Smooth muscle cell of the pulmonary artery (primary cell): ENCODE data around the gene LRFN3. TPM values are rescaled to one million over a fixed set of nuclear protein-coding genes. Genes with fewer than 3 reads are reported as not detected.

ENCODE experiments used
- total RNA-seq: library from RNA; depleted of rRNA; stranded (reverse); fragments of >200 nt; gene quantifications from 2 replicates; pipeline ENCODE4 v1.2.3, GENCODE V29; 2014

The LRFN3 gene, protein sequence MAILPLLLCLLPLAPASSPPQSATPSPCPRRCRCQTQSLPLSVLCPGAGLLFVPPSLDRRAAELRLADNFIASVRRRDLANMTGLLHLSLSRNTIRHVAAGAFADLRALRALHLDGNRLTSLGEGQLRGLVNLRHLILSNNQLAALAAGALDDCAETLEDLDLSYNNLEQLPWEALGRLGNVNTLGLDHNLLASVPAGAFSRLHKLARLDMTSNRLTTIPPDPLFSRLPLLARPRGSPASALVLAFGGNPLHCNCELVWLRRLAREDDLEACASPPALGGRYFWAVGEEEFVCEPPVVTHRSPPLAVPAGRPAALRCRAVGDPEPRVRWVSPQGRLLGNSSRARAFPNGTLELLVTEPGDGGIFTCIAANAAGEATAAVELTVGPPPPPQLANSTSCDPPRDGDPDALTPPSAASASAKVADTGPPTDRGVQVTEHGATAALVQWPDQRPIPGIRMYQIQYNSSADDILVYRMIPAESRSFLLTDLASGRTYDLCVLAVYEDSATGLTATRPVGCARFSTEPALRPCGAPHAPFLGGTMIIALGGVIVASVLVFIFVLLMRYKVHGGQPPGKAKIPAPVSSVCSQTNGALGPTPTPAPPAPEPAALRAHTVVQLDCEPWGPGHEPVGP
- 5.1 and 7.1 TPM in 2 replicates for total RNA-seq

DNA sequence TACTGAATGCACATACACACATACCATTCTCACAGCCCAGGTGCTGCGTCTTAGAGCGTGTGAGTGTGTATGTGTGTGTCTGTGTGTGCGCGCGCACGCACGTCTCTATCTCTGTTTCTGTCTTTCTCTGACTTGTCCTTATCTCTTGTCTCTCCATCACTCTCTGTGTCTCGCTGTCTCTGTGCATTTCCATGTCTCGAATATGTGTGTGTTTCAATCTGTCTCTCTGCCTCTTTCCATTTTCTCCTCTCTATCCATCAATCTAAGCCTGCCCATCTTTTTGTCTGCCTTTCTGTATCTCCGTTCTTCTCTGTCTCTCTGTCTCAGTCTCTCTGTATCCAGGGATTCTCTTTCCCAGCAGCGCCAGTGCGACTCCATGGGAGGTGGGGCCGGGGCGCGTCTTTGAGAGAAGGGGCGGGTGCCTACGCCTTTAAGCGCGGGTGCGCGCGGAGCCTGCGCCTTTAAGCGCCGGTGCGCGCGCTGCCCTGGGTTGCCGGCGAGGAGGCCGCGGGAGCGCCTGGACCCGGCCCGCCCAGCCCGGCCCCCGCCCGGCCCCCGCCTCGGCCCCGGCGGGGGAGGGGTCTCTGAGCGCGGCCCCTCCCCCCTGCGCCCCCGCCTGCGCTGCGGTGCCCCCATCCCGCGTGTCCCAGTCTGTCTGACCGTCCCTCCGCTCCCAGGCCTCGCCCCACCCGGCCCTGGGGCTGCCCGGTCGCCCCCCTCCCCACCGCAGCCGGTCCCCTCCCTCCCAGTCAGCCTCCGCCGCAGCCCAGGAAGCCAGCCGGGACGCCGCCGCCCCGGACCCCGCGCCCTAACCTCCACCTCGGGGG is at the start of gene LRFN3:
TSS of gene LRFN3 (plus strand) at position 464 of the 827 bp plus-strand sequence. CDS start 3,052 bp downstream, outside the sequence.

DNA sequence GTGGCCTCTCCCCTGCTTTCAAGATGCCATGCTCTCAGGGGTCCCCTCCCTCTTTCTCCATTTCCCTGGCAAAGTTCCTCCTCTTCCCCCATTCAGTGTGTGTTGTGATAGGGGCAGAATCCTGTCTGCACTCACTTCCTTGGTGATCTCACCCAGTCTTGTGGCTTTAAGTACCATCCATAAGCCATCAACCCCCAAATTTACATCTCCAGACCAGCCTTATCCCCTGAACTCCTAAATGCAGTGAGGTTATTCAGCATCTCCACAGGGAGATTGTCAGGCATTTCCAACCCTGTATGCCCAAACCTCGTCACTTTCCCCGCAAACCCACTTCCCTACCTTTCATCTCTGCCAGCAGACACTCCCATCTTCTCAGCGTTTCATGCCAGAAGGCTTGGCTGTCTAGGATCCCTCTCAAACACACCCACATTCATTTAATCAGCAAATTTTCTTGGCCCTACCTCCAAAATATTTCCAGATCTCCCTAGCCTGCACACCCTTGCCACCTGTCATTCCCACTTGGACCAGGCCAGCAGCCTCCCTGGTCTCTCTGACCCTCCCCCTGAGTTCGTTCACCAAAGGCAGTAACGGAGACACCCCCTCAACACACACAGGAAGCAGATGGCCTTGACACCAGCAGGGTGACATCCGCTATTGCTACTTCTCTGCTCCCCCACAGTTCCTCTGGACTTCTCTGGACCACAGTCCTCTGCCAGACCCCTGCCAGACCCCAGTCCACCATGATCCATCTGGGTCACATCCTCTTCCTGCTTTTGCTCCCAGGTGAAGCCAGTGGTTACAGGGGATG is 34.1 kb upstream of the LRFN3 start, which contains the start of gene HCST:
TSS of gene HCST (plus strand) at position 676 of the 808 bp plus-strand sequence. CDS start at position 741, 65 bp downstream.

DNA sequence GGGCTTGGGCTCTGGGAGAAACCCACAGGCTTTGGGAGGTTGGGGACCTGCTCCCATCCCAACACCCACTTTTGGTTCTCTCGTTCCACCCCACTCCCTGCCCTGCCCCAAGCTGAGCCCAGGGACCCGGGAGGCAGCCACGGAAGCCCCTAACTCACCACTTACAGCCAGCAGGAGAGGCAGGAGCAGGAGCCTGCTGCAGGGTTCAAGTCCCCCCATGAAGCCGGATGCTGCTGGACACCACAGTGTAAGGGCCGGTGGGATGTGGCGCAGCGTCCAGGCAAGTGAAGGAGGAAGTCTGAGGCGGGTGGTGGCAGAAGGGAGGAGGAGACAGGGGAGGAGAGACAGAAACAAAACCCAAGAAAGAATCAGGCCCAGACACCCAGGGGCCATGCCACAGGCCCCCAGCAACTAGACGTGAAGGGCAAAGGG is 28.1 kb upstream of the LRFN3 start, which contains the start of gene TYROBP:
TSS of gene TYROBP (minus strand) at position 286 of the 432 bp plus-strand sequence. CDS start at position 219, 67 bp downstream.

Other genes starting within 250 kb of the LRFN3 start
- not detected in 2 replicates for gene ZBTB32, start 231.8 kb upstream of the LRFN3 start, total RNA-seq
- 10.3 and 15.1 TPM in 2 replicates for gene KMT2B, start 218.4 kb upstream of the LRFN3 start, total RNA-seq
- 0.73 and 0.85 TPM in 2 replicates for gene IGFLR1, start 193.9 kb upstream of the LRFN3 start, total RNA-seq
- gene U2AF1L4, start 191.0 kb upstream of the LRFN3 start, total RNA-seq = 6.1 and 8.9 TPM in 2 replicates
- 12.4 and 17.2 TPM in 2 replicates for gene PSENEN, start 190.7 kb upstream of the LRFN3 start, total RNA-seq
- 9.0 and 10.0 TPM in 2 replicates for gene LIN37, start 187.8 kb upstream of the LRFN3 start, total RNA-seq
- gene HSPB6, start 179.3 kb upstream of the LRFN3 start, total RNA-seq = 106 and 161 TPM in 2 replicates
- 5.4 and 6.3 TPM in 2 replicates for gene PROSER3, start 178.2 kb upstream of the LRFN3 start, total RNA-seq
- 3.1 and 5.5 TPM in 2 replicates for gene ARHGAP33, start 160.8 kb upstream of the LRFN3 start, total RNA-seq
- not detected in 2 replicates for gene PRODH2, start 123.5 kb upstream of the LRFN3 start, total RNA-seq
- gene NPHS1, start 83.9 kb upstream of the LRFN3 start, total RNA-seq = not detected in 2 replicates
- not detected in 2 replicates for gene KIRREL2, start 79.5 kb upstream of the LRFN3 start, total RNA-seq
- 23.2 and 28.9 TPM in 2 replicates for gene APLP1, start 67.8 kb upstream of the LRFN3 start, total RNA-seq
- 2.5 and 5.2 TPM in 2 replicates for gene NFKBID, start 35.8 kb upstream of the LRFN3 start, total RNA-seq
- gene HCST, start 33.8 kb upstream of the LRFN3 start, total RNA-seq = 0.46 and 1.2 TPM in 2 replicates
- gene TYROBP, start 28.1 kb upstream of the LRFN3 start, total RNA-seq = not detected in 2 replicates
- gene SDHAF1, start 58.8 kb downstream of the LRFN3 start, total RNA-seq = 7.7 and 8.0 TPM in 2 replicates
- gene SYNE4, start 72.4 kb downstream of the LRFN3 start, total RNA-seq = 0.13 and 0.20 TPM in 2 replicates
- 12.6 and 18.2 TPM in 2 replicates for gene ALKBH6, start 77.8 kb downstream of the LRFN3 start, total RNA-seq
- 31.5 and 42.9 TPM in 2 replicates for gene CLIP3, start 96.5 kb downstream of the LRFN3 start, total RNA-seq
- 3.3 and 5.5 TPM in 2 replicates for gene THAP8, start 117.9 kb downstream of the LRFN3 start, total RNA-seq
- 1.7 and 2.3 TPM in 2 replicates for gene WDR62, start 118.5 kb downstream of the LRFN3 start, total RNA-seq
- gene OVOL3, start 174.8 kb downstream of the LRFN3 start, total RNA-seq = not detected in 2 replicates
- 65.5 and 83.0 TPM in 2 replicates for gene POLR2I, start 178.5 kb downstream of the LRFN3 start, total RNA-seq
- 172 and 201 TPM in 2 replicates for gene TBCB, start 179.1 kb downstream of the LRFN3 start, total RNA-seq
- gene CAPNS1, start 203.7 kb downstream of the LRFN3 start, total RNA-seq = 461 and 505 TPM in 2 replicates
- 13.2 and 34.2 TPM in 2 replicates for gene COX7A1, start 216.1 kb downstream of the LRFN3 start, total RNA-seq